Renal cortex interstitium (tissue), 11 donors: ENCODE results near the gene NPTX2. TPM values are rescaled to one million over a fixed set of nuclear protein-coding genes. Genes with fewer than 3 reads are reported as not detected.

Source experiments
- DNase-seq, 11 donors: peaks; one replicate each; pipeline ENCODE4 v3.0.0-alpha.2; 2013; ENCODE audit warnings: low read depth in 9 of 11, low spot score in 4 of 11; ENCODE audit errors: extremely low read depth in 1 of 11
- polyA plus RNA-seq, 3 donors: library from polyadenylated mRNA; unstranded; fragments of 120-200 nt; gene quantifications; one replicate each; pipeline ENCODE4 v1.2.1, GENCODE V29; 2013; ENCODE audit not compliant: insufficient read length in 3 of 3

NPTX2 gene
- polyA plus RNA-seq, 3 donors, result 3.1 to 4.6 (median 3.5) TPM

DNA sequence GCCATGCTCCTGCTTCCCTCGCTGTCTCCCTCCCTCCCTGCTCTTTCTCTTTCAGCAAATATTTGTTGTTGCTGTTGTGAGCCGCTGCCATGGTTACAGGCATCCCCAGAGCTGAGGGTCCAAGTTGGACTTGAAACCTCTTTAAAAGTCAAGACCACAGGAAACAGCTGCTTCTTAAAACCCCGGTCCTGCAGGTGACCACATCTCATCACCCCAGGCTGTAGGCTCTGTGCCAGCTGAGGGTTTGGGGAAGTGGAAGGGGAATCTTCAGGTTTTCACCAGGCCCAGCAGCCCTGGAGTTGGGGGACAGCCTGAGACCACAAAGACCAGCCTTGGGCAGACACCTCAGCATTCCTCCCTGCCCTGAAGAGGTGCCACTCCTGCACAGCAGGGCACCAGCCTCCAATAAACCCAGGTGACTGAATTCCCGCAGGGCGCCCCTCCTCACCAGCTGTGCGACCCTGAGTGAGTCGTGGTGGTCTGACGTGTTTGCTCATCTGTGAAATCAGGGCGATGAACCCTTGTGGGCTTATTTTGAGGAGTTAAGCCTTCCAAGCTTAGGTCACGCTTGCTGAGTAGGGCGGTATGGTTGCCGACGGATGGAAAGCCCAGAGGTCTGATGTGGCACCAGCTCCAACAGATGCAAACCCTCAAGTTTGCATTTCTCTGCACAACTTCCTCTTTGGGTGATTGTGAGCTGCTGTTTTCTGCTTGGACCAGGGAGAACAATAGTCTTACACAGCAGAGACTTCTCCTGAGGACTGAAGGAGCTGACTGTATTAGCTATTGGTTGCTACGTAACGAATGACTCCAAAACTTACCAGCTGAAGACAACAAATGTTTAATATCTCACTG is 24.8 kb downstream of the NPTX2 start:
- peak in 2 of 11 donors; percentile 33 to 50 for DNase-seq

GRCh38 chr7:98643236-98643985 is 26.3 kb downstream of the NPTX2 start:
- DNase-seq, result no peak

GRCh38 chr7:98646465-98646864 is 29.4 kb downstream of the NPTX2 start:
- no peak for DNase-seq

- no peak for DNase-seq
Observed at GRCh38 chr7:98647326-98647725, 30.2 kb downstream of the NPTX2 start.

DNA sequence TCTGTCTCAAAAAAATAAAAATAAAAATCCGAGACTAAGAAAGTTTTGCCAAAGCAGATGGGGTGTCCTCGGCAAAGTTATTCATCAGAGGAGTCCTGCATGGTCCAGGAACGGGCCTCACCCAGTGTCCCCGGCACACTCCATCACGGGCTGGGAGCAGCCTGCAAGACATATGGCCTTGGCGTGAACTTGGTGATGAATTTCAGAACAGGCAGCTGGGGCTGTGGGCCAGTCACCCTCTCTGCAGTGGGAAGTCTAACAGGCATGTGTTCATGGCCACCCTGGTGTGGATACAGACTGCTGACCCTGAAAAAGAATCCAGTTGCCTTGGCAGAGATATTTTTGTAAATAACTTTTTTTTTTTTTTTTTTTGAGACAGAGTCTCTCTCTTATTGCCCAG is 34.7 kb downstream of the NPTX2 start:
- DNase-seq, result no peak

- no peak for DNase-seq
Observed at GRCh38 chr7:98653601-98654310, 36.7 kb downstream of the NPTX2 start.

- DNase-seq, result no peak
Observed at GRCh38 chr7:98654524-98655272, 37.6 kb downstream of the NPTX2 start.

- no peak for DNase-seq
Observed at GRCh38 chr7:98655611-98656010, 38.5 kb downstream of the NPTX2 start.

- no peak for DNase-seq
Observed at GRCh38 chr7:98656899-98657298, 39.8 kb downstream of the NPTX2 start.

DNA sequence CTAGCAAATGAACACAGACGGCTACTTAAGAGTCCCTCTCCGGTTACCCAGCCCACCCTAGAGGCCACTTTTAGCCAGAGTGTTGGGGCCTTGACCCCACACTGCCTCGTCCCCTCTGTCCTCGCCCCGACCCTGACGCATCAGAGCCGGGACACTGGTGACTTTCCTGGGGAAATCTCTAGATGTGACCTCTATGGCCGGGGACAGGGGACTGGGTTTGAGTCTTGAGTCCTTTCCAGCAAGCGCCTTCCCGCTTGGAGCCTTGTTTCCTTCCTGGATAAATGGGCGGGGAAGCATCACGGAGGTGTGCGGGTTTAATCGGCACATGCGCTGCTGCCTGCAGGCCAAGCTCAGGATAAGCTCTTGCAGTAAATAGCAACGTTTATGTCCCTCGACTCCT is 40.7 kb downstream of the NPTX2 start:
- DNase-seq, result no peak

DNA sequence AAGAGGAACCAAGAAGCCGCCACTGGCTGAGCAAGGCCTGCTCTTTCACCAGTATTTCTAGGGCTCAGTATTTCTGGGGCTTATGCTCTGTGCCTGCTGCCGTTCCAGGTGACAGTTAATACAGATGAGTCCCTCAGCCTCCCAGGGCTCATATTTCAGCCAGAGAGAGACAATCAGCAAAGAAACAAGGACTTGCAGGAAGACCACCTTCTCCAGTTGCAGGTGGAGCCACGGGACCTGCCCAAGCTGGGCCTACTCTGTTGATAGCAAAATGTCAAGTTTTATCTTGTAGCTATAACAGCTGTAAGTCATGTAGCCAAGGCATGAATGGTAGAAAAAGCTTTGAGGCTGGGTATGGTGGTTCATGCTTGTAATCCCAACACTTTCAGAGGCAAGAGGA is 42.7 kb downstream of the NPTX2 start:
- no peak for DNase-seq

GRCh38 chr7:98661607-98662006 is 44.5 kb downstream of the NPTX2 start:
- DNase-seq, result no peak

DNA sequence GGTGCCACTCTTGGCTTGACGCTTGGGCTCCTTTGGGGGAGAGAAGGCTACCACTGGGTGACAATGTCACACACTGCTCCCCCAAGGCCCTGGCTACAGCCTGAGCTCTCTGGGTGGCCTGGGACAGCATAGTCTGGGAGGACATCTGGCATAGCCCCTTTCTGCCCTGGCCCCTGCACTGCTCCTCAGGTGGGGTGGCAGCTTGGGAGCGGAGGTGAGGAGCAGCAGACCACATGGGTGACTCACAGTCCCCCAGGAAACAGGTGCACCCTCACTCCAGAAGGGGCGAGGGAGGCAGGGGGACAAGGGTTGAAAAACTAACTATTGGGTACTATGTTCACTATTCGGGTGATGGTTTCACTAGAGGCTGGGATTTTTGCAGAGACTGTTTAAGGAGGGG is 45.2 kb downstream of the NPTX2 start:
- DNase-seq, result no peak

DNA sequence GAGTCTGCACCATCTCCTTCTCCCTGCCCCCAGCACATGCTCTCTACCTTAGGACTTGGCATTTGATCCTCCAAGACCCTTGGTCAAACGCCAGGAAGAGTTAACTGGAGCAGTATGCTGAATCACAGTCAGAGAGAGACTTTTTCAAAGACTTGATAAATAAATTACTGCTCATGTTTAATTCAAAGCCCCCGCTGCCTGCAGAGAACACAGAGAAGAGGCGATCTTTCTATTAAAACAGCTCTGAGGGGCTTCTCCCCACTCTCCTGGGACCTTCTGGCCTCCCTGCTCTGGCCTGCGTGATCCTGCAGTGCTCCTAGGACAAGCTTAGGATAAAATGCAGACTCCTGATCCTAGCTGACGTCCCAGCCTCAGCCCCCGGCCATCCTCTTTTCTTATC is 47.8 kb downstream of the NPTX2 start:
- DNase-seq, result no peak

DNA sequence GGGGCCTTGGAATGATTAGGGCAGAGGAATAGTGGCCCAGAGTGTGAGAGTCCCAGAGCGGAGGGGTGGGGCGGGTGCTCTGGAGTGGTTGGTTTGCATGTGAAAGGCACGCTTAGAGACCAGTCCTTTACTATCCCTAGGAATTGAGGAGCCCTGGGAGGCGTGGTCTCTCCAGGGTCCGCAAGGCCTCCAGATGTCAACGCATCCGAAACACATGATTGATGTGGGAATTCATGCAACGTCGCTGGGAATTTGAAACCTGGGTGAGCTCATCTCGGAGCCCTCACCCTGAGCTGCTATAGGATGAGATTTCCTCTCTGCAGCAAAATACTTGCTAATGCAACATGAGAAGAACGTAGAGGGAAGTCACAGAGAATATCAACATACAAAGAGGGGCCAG is 51.2 kb downstream of the NPTX2 start:
- DNase-seq, result peak in 1 of 11 donors; percentile 28

GRCh38 chr7:98669329-98670000 is 52.4 kb downstream of the NPTX2 start:
- DNase-seq, result peak in 2 of 11 donors; percentile 9 to 25

- DNase-seq, result no peak
Observed at GRCh38 chr7:98670186-98670585, 53.1 kb downstream of the NPTX2 start.

GRCh38 chr7:98671733-98672331 is 54.7 kb downstream of the NPTX2 start:
- no peak for DNase-seq
